ENCODE measurements around the gene NOG. TPM values are rescaled to one million over a fixed set of nuclear protein-coding genes. Genes with fewer than 3 reads are reported as not detected.

NOG gene
- total RNA-seq, 1 experiment from 2014 or later = not detected

GRCh38 chr17:56636265-56636664 lies 42.8 kb downstream of the NOG start:
- DNase-seq (ENCODE audit: low spot score) = no peak

- DNase-seq (ENCODE audit: low spot score) = no peak
These were observed 43.8 kb downstream of the NOG start for GRCh38 chr17:56637254-56637653.

GRCh38 chr17:56638591-56639051 lies 45.1 kb downstream of the NOG start:
- no peak for DNase-seq (ENCODE audit: low spot score)

- no peak for DNase-seq (ENCODE audit: low spot score)
These were observed 46.0 kb downstream of the NOG start for GRCh38 chr17:56639517-56639916.

GRCh38 chr17:56640116-56640515 lies 46.6 kb downstream of the NOG start:
- no peak for DNase-seq (ENCODE audit: low spot score)

GRCh38 chr17:56641373-56641772 lies 47.9 kb downstream of the NOG start:
- DNase-seq (ENCODE audit: low spot score) = no peak

GRCh38 chr17:56641894-56642293 lies 48.4 kb downstream of the NOG start:
- no peak for DNase-seq (ENCODE audit: low spot score)

GRCh38 chr17:56642424-56642823 lies 48.9 kb downstream of the NOG start:
- no peak for DNase-seq (ENCODE audit: low spot score)

Small RNAs within 50 kb of the gene (small RNA-seq; reads per million reads assigned to genes)
- gene RPL39P33 = not detected

Other genes starting within 250 kb of the NOG start
- gene C17orf67, start 240.2 kb downstream of the NOG start, total RNA-seq (2014; rRNA removed; shearing (Covaris generic)) = 0.81 and 1.7 TPM in 2 replicates
- gene DGKE, start 240.5 kb downstream of the NOG start, total RNA-seq (2014; rRNA removed; shearing (Covaris generic)) = 4.4 and 10.2 TPM in 2 replicates